GM21381 (cell line): ENCODE measurements around the gene LY6G6F.
"Not testable (repeated sequence)": the region's sequence is repeated elsewhere in the genome, so short reads cannot be mapped to it uniquely, and the experiment has no call there.

Experiments
- ATAC-seq: cut with Tn5 transposase; IDR thresholded peaks from one replicate; pipeline ENCODE4 v1.9.1; 2021; ENCODE audit warnings: mild to moderate bottlenecking, moderate library complexity; ENCODE audit not compliant: unreplicated experiment

LY6G6F gene

GRCh38 chr6:31701666-31702404 lies 4.8 kb upstream of the LY6G6F start:
- ATAC-seq, result no peak

- no peak for ATAC-seq
These were observed 4.3 kb upstream of the LY6G6F start for GRCh38 chr6:31702405-31702818.

GRCh38 chr6:31702819-31703716 lies 3.6 kb upstream of the LY6G6F start, which contains the start of gene ABHD16A:
Gene ABHD16A, minus strand, starts transcription at chr6:31703324. Its CDS starts 43 bp downstream, at chr6:31703281.
- peak; percentile 86 for ATAC-seq

- no peak for ATAC-seq
These were observed 735 bp upstream of the LY6G6F start for GRCh38 chr6:31705931-31706330.

GRCh38 chr6:31707701-31708100 lies 1.0 kb downstream of the LY6G6F start:
- ATAC-seq, result no peak

GRCh38 chr6:31708224-31708623 lies 1.6 kb downstream of the LY6G6F start:
- no peak for ATAC-seq

- ATAC-seq, result not testable (repeated sequence)
These were observed 2.5 kb downstream of the LY6G6F start for GRCh38 chr6:31709157-31709556.

GRCh38 chr6:31710523-31711219 lies 4.0 kb downstream of the LY6G6F start:
- no peak for ATAC-seq

- no peak for ATAC-seq
These were observed 4.6 kb downstream of the LY6G6F start for GRCh38 chr6:31711233-31711632.

- no peak for ATAC-seq
These were observed 5.6 kb downstream of the LY6G6F start for GRCh38 chr6:31712296-31712695.

- ATAC-seq, result no peak
These were observed 6.8 kb downstream of the LY6G6F start for GRCh38 chr6:31713465-31713864.

- no peak for ATAC-seq
These were observed 7.5 kb downstream of the LY6G6F start for GRCh38 chr6:31713991-31714684.

GRCh38 chr6:31715022-31715958 lies 8.6 kb downstream of the LY6G6F start, which contains the start of gene LY6G6D:
Gene LY6G6D, plus strand, starts transcription at chr6:31715348. Its CDS starts 8 bp downstream, at chr6:31715356.
- no peak for ATAC-seq

- ATAC-seq, result no peak
These were observed 11.0 kb downstream of the LY6G6F start for GRCh38 chr6:31717499-31718222.

- ATAC-seq, result no peak
These were observed 11.6 kb downstream of the LY6G6F start for GRCh38 chr6:31718265-31718664.

- no peak for ATAC-seq
These were observed 12.3 kb downstream of the LY6G6F start for GRCh38 chr6:31719001-31719400.

- no peak for ATAC-seq
These were observed 13.6 kb downstream of the LY6G6F start for GRCh38 chr6:31720196-31720770.

- no peak for ATAC-seq
These were observed 14.8 kb downstream of the LY6G6F start, which contains the start of gene LY6G6C for GRCh38 chr6:31721351-31722020. Gene LY6G6C, minus strand, starts transcription at chr6:31721746. Its CDS starts 67 bp downstream, at chr6:31721679.
